ENCODE measurements around the gene NHSL1. TPM values are rescaled to one million over a fixed set of nuclear protein-coding genes. Genes with fewer than 3 reads are reported as not detected.

The NHSL1 gene
- total RNA-seq, 1 donor, result 17.8 TPM

DNA sequence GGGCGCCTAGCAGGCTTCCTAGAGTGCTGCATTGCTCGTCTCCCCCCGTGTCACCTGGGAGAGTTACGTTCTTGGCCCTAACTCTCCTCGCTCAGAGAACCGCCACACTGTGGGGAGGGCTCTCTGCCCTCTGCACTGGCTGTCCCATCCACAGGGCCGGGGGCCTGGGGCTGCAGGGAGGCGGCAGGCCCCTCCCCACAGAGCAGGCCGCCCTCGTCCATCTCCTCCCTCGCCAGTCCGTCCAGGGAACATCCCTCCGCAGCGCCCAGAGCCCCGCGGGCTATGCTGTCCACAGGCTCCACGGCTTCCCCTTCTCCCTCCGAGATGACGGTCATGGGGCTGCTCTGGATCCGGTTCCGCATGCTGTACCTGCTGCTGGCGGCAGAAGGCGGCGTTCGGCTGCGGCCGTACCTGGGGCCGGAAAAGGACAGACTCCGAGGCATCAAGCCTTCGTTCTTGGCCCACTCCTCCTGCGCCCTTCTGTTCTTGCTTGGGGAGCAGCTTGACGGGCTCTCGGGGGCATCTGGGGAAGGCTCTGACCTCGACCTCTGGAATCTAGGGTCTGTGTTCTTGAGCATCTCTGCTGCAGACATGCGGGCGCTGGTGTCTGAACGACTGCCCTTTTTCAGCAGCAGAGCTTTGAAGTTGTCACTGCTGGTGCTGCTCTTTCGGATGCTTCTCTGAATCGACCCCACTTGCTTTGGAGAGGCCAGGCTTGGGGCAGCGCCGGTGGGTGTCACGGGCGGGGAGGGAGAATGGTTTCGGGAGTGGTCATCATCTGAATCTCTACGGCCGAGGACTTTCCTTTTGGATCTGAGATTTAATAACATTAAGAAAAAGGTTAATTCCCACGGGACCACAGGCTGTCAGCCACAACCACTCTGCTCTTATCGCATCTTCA, 75.0 kb downstream of the NHSL1 start:
- no peak overlapping the region for H3K4me3 ChIP-seq (ENCODE audit: low read depth, low read length)
- no peak for TF ChIP-seq CTCF (IDR thresholded peaks at IDR 0.05; ENCODE audit: insufficient read depth, low read length)
- DNase-seq (ENCODE audit: low read depth), result no peak

DNA sequence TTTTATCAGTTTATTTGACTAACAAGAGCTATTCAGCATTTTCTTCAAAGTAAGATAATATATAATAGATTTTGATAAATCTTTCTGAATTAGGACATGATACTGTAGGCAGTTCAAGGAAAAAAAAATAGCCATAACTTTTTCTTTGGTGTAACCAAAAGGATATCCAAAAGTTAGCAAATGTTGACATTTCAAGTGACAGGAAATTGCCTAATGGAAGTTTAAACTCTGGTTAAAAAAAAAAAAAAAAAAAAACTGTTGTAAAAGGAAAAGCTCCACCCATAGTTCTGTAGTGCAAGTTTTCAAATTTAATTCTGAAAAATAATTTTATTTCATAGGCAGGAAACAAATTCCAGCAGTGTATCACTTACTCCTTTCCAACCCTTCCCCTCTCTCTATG, 76.4 kb downstream of the NHSL1 start:
- no peak for TF ChIP-seq CTCF (IDR thresholded peaks at IDR 0.05; ENCODE audit: insufficient read depth, low read length)
- no peak for DNase-seq (ENCODE audit: low read depth)

DNA sequence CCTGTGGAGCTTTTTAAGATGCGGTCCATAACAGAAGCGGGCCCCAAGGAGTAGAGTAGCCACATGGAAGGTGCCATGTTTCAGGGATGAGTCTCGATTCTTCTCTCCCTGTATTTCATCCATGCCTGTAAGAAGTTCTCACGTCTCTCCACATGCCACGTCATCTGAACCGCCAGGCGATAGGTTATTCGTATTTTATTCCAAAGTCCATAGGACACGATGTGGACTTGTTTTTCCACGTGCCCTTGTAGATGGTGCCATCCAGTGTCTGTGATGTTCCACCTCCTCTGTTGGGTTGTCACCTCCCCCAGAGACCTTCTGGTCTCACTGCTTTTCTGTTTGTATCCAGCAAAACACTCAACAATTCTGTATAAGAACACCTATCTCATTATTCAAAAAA, 77.7 kb downstream of the NHSL1 start:
- TF ChIP-seq CTCF (IDR thresholded peaks at IDR 0.05; ENCODE audit: insufficient read depth, low read length), result no peak
- no peak for DNase-seq (ENCODE audit: low read depth)
- H3K4me3 ChIP-seq (ENCODE audit: low read depth, low read length), result no peak overlapping the region

More for the DNA sequence above, 76.4 kb downstream of the NHSL1 start:
- H3K4me3 ChIP-seq (ENCODE audit: low read depth, low read length), result no peak overlapping the region

DNA sequence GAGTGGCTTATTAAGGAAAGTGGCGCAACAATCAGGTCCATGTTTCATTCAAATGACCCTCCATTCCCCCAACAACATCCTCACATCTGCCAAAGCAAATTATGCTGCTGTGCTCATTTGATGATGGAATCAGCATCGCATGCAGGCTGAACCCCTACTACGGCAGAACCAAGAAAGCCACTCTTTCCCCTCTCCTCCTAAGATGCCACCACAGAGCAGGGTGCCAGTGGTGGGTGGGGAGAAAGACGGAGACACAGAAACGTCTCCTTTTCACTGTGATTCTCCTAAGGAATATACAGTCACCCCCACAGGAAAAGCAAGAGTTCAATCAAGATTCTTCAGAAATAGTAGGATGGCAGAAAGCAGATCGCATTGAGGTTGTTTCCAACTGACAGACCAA, 78.2 kb downstream of the NHSL1 start:
- no peak for DNase-seq (ENCODE audit: low read depth)
- no peak for TF ChIP-seq CTCF (IDR thresholded peaks at IDR 0.05; ENCODE audit: insufficient read depth, low read length)
- H3K4me3 ChIP-seq (ENCODE audit: low read depth, low read length), result no peak overlapping the region

- H3K4me3 ChIP-seq (ENCODE audit: low read depth, low read length), result no peak overlapping the region
- no peak for DNase-seq (ENCODE audit: low read depth)
- no peak for TF ChIP-seq CTCF (IDR thresholded peaks at IDR 0.05; ENCODE audit: insufficient read depth, low read length)
Observed at GRCh38 chr6:138420356-138420755, 78.9 kb downstream of the NHSL1 start.

- no peak for TF ChIP-seq CTCF (IDR thresholded peaks at IDR 0.05; ENCODE audit: insufficient read depth, low read length)
- H3K4me3 ChIP-seq (ENCODE audit: low read depth, low read length), result no peak overlapping the region
Observed at GRCh38 chr6:138419766-138420165, 79.5 kb downstream of the NHSL1 start.

More at GRCh38 chr6:138419766-138420165, 79.5 kb downstream of the NHSL1 start:
- DNase-seq (ENCODE audit: low read depth), result no peak
